ENCODE results near the gene MYO7A.

MYO7A gene

GRCh38 chr11:77250881-77251640, 123.0 kb downstream of the MYO7A start:
- H3K9me3 ChIP-seq (ENCODE audit: control insufficient read depth, low read length): no peaks in the 10 kb centered on the region
- no peaks in the 10 kb centered on the region for H3K4me1 ChIP-seq
- H3K27ac ChIP-seq: no peak overlapping the region
- no peak overlapping the region for H3K9ac ChIP-seq
- H3K79me2 ChIP-seq: no peaks in the 10 kb centered on the region
- H3K36me3 ChIP-seq (ENCODE audit: control insufficient read depth, insufficient read depth, low read length): no peaks in the 10 kb centered on the region
- H3K4me3 ChIP-seq (ENCODE audit: low read depth, low read length): no peak overlapping the region
- no peak overlapping the region for H3K4me2 ChIP-seq (ENCODE audit: low read length)
- no peaks in the 10 kb centered on the region for H3K27me3 ChIP-seq (ENCODE audit: control insufficient read depth, insufficient read depth, low read length)
- TF ChIP-seq CTCF (IDR thresholded peaks at IDR 0.05): no peak
- H2AFZ ChIP-seq: no peak overlapping the region

GRCh38 chr11:77252555-77253270, 124.7 kb downstream of the MYO7A start:
- H3K27me3 ChIP-seq (ENCODE audit: control insufficient read depth, insufficient read depth, low read length): no peaks in the 10 kb centered on the region
- no peak overlapping the region for H3K4me3 ChIP-seq (ENCODE audit: low read depth, low read length)
- no peak overlapping the region for H3K9ac ChIP-seq
- H2AFZ ChIP-seq: no peak overlapping the region
- no peak for TF ChIP-seq CTCF (IDR thresholded peaks at IDR 0.05)
- no peak overlapping the region for H3K4me2 ChIP-seq (ENCODE audit: low read length)
- no peaks in the 10 kb centered on the region for H3K36me3 ChIP-seq (ENCODE audit: control insufficient read depth, insufficient read depth, low read length)
- H3K9me3 ChIP-seq (ENCODE audit: control insufficient read depth, low read length): no peaks in the 10 kb centered on the region
- no peak overlapping the region for H3K27ac ChIP-seq
- H3K79me2 ChIP-seq: no peaks in the 10 kb centered on the region
- H3K4me1 ChIP-seq: no peaks in the 10 kb centered on the region

- no peak overlapping the region for H3K4me3 ChIP-seq (ENCODE audit: low read depth, low read length)
- no peaks in the 10 kb centered on the region for H3K4me1 ChIP-seq
- no peaks in the 10 kb centered on the region for H3K36me3 ChIP-seq (ENCODE audit: control insufficient read depth, insufficient read depth, low read length)
- no peak for TF ChIP-seq CTCF (IDR thresholded peaks at IDR 0.05)
- H3K9ac ChIP-seq: no peak overlapping the region
- H3K27me3 ChIP-seq (ENCODE audit: control insufficient read depth, insufficient read depth, low read length): no peaks in the 10 kb centered on the region
- H3K79me2 ChIP-seq: no peaks in the 10 kb centered on the region
- H3K9me3 ChIP-seq (ENCODE audit: control insufficient read depth, low read length): no peaks in the 10 kb centered on the region
- no peak overlapping the region for H3K4me2 ChIP-seq (ENCODE audit: low read length)
- no peak overlapping the region for H2AFZ ChIP-seq
- H3K27ac ChIP-seq: no peak overlapping the region
Observed at GRCh38 chr11:77253690-77254089, 125.6 kb downstream of the MYO7A start.

GRCh38 chr11:77259641-77260040, 131.6 kb downstream of the MYO7A start:
- Histone ChIP-seq H3K4me2 (ENCODE audit: low read length) (no peak overlapping the region), H3K27me3 (ENCODE audit: control insufficient read depth, insufficient read depth, low read length) (no peaks in the 10 kb centered on the region), H2AFZ (no peak overlapping the region), H3K36me3 (ENCODE audit: control insufficient read depth, insufficient read depth, low read length) (no peaks in the 10 kb centered on the region), H3K9ac (no peak overlapping the region), H3K27ac (no peak overlapping the region), H3K4me3 (ENCODE audit: low read depth, low read length) (no peak overlapping the region), H3K9me3 (ENCODE audit: control insufficient read depth, low read length) (no peaks in the 10 kb centered on the region), H3K4me1 (no peaks in the 10 kb centered on the region), H3K79me2 (no peaks in the 10 kb centered on the region)
- TF ChIP-seq CTCF (IDR thresholded peaks at IDR 0.05): no peak

Measured in parathyroid adenoma (tissue), 2 donors.